Effector memory CD8-positive, alpha-beta T cell (primary cell): ENCODE measurements around the gene SCD5.

ENCODE experiments used
- ATAC-seq: fragments of 150-1000 bp; cut with Tn5 transposase; replicated peaks from 2 replicates; pipeline ENCODE4 v1.10.0; 2021; ENCODE audit warnings: mild to moderate bottlenecking, moderate library complexity
- DNase-seq, 3 experiments: peaks; one replicate each; pipeline ENCODE4 v3.0.0; 2021
- H3K27ac Mint-ChIP-seq, 2 donors: one replicate each; pipeline ENCODE4 v1.8.0; 2022; ENCODE audit warnings: mild to moderate bottlenecking in 2 of 2, mixed read lengths in 2 of 2, moderate library complexity in 2 of 2
- H3K27me3 Mint-ChIP-seq, 2 donors: one replicate each; pipeline ENCODE4 v1.8.0; 2022; ENCODE audit warnings: mixed read lengths in 2 of 2
- H3K36me3 Mint-ChIP-seq: one replicate; pipeline ENCODE4 v1.8.0; 2022; ENCODE audit warnings: mild to moderate bottlenecking, moderate library complexity, mixed read lengths; ENCODE audit not compliant: insufficient read depth
- H3K4me1 Mint-ChIP-seq, 2 donors: one replicate each; pipeline ENCODE4 v1.8.0; 2022; ENCODE audit warnings: low read depth in 2 of 2, mixed read lengths in 2 of 2
- H3K4me3 Mint-ChIP-seq, 2 donors: one replicate each; pipeline ENCODE4 v1.8.0; 2022; ENCODE audit warnings: mild to moderate bottlenecking in 2 of 2, mixed read lengths in 2 of 2, moderate library complexity in 2 of 2
- H3K9me3 Mint-ChIP-seq, 2 donors: one replicate each; pipeline ENCODE4 v1.8.0; 2022; ENCODE audit warnings: mixed read lengths in 2 of 2

SCD5 gene

DNA sequence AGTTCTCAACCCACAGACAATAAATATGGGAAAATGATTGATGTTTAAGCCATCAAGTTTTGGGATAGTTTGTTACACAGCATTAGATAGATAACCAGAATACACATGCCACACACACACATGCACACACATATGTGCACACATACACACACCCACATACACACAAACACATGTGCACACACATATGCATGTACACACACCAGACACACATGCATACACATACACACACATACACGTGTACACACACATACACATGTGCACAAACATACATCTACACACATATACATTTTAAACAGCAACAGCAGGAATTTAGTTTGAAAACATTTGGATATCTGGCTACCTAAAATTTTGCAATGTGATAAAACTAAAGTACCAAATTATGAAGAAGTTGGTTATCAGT is 194.1 kb downstream of the SCD5 start:
- H3K27ac Mint-ChIP-seq = no peak overlapping the region
- no peak for ATAC-seq
- H3K4me1 Mint-ChIP-seq = no peaks in the 10 kb centered on the region
- H3K27me3 Mint-ChIP-seq = peaks cover 17 to 53% of the 10 kb centered on the region in 2 donors
- H3K4me3 Mint-ChIP-seq = no peak overlapping the region
- H3K36me3 Mint-ChIP-seq = no peaks in the 10 kb centered on the region
- DNase-seq = no peak
- no peaks in the 10 kb centered on the region for H3K9me3 Mint-ChIP-seq

DNA sequence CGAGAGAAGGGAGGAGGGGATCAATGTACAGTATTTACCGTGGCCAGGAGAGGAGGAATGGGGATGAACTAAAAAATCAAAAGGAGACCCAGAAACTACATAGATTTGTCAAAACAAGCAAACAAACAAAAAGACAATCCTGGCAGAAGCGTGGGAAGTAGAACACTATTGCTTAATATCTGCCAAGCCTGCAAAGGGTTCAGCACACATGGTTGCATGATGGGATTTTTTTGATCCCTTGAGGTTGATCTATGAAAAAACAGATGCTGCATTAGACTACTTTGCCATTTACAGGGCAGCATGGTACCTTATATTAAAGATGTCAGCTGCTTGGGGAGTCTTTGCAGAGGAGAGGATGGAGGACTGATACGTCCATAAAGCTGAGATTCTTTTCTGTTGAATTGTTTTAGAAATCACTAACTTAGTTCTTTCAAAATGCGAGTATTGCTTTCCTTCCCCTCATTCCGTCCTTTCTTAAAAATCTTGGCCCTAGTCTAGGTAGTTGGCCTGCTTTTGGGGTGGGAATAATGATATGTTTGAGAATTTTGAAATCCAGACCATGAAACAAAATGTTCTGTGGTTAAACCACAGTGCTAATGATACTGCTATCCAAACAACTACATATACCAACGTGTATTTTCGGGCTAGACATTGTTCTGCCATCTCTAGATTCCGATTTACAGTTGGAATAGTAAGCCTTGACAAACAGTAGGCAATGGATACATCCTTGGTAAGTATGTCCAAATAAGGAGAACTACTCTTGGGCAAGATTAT is 197.2 kb downstream of the SCD5 start:
- DNase-seq (no peak), ATAC-seq (no peak)
- Mint-ChIP-seq H3K36me3 (no peaks in the 10 kb centered on the region), H3K27ac (no peak overlapping the region), H3K4me3 (no peak overlapping the region), H3K9me3 (no peaks in the 10 kb centered on the region), H3K27me3 (peaks cover 5 to 51% of the 10 kb centered on the region in 2 donors), H3K4me1 (no peaks in the 10 kb centered on the region)

DNA sequence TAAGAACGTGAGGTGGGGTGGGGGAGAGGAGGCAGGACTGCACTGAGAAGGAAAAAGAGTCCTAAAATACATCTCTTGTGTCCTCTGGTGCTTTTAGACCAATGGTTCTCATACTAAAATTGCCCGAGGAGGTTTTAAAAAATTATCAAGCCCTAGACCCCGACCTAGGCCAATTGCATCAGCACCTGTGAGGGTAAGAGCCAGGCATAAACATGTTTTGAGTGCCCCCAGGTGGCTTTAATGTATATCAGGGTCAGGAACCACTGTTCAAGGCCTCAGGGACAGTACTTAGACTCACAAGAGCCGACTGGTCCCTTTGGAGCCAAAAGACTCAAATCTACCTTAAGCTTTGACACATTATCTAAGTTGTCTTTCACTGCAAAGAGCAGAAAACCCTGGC is 199.3 kb downstream of the SCD5 start:
- Mint-ChIP-seq H3K27me3 (peaks cover 5 to 45% of the 10 kb centered on the region in 2 donors), H3K4me1 (no peaks in the 10 kb centered on the region), H3K9me3 (no peaks in the 10 kb centered on the region), H3K27ac (no peak overlapping the region), H3K4me3 (no peak overlapping the region), H3K36me3 (no peaks in the 10 kb centered on the region)
- no peak for ATAC-seq
- DNase-seq = no peak

DNA sequence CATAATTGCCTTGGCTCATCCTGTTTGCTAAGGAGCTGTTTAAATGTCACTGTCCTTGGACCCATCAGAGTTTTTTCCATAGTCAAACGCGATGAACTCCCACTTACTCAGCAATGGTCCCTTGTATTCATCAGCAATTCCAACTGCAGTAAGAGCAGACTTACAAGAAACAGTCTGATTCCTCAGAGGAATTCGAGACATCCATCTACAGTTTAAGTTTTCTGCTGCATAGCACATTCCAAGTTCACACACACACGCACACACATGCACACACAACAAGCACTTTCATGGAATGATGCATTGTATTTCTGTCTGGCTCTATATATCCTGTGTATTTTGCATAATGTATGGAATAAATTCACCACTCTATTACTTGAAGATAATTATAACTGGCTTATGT is 204.1 kb downstream of the SCD5 start:
- no peak overlapping the region for H3K4me3 Mint-ChIP-seq
- no peak for DNase-seq
- no peak overlapping the region for H3K27ac Mint-ChIP-seq
- H3K9me3 Mint-ChIP-seq = no peaks in the 10 kb centered on the region
- peaks cover 14 to 34% of the 10 kb centered on the region in 2 donors for H3K27me3 Mint-ChIP-seq
- ATAC-seq = no peak
- no peaks in the 10 kb centered on the region for H3K4me1 Mint-ChIP-seq
- no peaks in the 10 kb centered on the region for H3K36me3 Mint-ChIP-seq

- no peak overlapping the region for H3K27ac Mint-ChIP-seq
- H3K4me1 Mint-ChIP-seq = no peaks in the 10 kb centered on the region
- H3K9me3 Mint-ChIP-seq = no peaks in the 10 kb centered on the region
- ATAC-seq (no peak), DNase-seq (no peak)
- H3K4me3 Mint-ChIP-seq = no peak overlapping the region
- H3K36me3 Mint-ChIP-seq = no peaks in the 10 kb centered on the region
- H3K27me3 Mint-ChIP-seq = peaks cover 14 to 24% of the 10 kb centered on the region in 2 donors
Measured at GRCh38 chr4:82593411-82593810, 205.2 kb downstream of the SCD5 start.

- Mint-ChIP-seq H3K9me3 (no peaks in the 10 kb centered on the region), H3K36me3 (no peaks in the 10 kb centered on the region), H3K4me1 (no peaks in the 10 kb centered on the region), H3K27ac (no peak overlapping the region), H3K4me3 (no peak overlapping the region), H3K27me3 (peaks cover 14 to 17% of the 10 kb centered on the region in 2 donors)
- DNase-seq (no peak), ATAC-seq (no peak)
Measured at GRCh38 chr4:82592639-82593038, 206.0 kb downstream of the SCD5 start.

DNA sequence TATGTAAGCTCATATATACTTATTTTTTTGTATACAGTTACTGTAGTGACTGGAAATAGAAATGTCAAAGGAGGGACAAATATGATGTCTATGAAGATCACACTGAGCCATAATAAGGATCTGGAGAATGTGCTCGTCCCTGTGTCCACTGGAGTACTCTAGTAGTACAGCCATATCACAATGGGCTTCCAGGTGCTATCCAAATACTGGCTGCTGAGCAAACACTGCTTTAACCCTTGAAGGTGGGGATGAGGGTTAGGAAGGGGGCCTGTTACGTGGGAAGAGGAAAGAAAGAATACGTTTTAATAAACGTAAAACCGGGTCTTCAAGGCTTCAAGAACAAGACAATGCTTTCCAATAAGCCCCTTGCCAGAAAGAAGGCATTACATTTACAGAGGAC is 207.0 kb downstream of the SCD5 start:
- Mint-ChIP-seq H3K36me3 (no peaks in the 10 kb centered on the region), H3K27me3 (peaks cover 14 to 19% of the 10 kb centered on the region in 2 donors), H3K4me1 (no peaks in the 10 kb centered on the region), H3K9me3 (no peaks in the 10 kb centered on the region), H3K4me3 (no peak overlapping the region), H3K27ac (no peak overlapping the region)
- DNase-seq (no peak), ATAC-seq (no peak)

- Mint-ChIP-seq H3K27ac (no peak overlapping the region), H3K27me3 (peaks cover 21 to 33% of the 10 kb centered on the region in 2 donors), H3K9me3 (no peaks in the 10 kb centered on the region), H3K36me3 (no peaks in the 10 kb centered on the region), H3K4me1 (no peaks in the 10 kb centered on the region), H3K4me3 (no peak overlapping the region)
- ATAC-seq (no peak), DNase-seq (no peak)
Measured at GRCh38 chr4:82589756-82590155, 208.8 kb downstream of the SCD5 start.

DNA sequence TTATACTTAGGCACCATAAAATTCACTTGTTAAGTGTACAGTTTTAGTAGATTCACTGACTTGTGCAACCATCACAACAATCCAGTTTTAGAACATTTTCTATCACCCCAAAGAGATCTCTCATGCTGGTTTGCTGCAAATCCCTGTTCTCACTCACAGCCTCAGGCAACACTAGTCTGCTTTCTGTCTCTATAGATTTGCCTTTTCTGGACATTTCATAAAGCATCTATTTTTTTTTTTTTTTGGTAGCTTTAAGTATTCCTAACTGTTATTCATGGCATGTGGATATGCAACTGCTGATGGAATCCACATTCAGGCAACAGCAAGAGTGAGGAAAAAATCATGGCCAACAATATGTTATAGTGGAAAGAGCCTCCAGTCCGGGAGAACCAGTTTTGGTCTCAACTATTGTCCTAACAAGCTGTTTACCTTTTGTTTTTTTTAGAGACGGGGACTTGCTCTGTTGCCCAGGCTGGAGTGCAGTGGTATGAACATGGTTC is 209.8 kb downstream of the SCD5 start:
- Mint-ChIP-seq H3K27ac (no peak overlapping the region), H3K4me1 (no peaks in the 10 kb centered on the region), H3K9me3 (no peaks in the 10 kb centered on the region), H3K36me3 (no peaks in the 10 kb centered on the region), H3K27me3 (peaks cover 20 to 38% of the 10 kb centered on the region in 2 donors), H3K4me3 (no peak overlapping the region)
- no peak for DNase-seq
- no peak for ATAC-seq

GRCh38 chr4:82587826-82588540 is 210.6 kb downstream of the SCD5 start:
- no peak overlapping the region for H3K4me3 Mint-ChIP-seq
- H3K4me1 Mint-ChIP-seq = no peaks in the 10 kb centered on the region
- ATAC-seq = no peak
- no peak overlapping the region for H3K27ac Mint-ChIP-seq
- no peak for DNase-seq
- no peaks in the 10 kb centered on the region for H3K36me3 Mint-ChIP-seq
- H3K9me3 Mint-ChIP-seq = no peaks in the 10 kb centered on the region
- H3K27me3 Mint-ChIP-seq = peaks cover 14 to 40% of the 10 kb centered on the region in 2 donors

GRCh38 chr4:82585690-82586435 is 212.7 kb downstream of the SCD5 start:
- H3K4me1 Mint-ChIP-seq = no peaks in the 10 kb centered on the region
- H3K27ac Mint-ChIP-seq = no peak overlapping the region
- H3K4me3 Mint-ChIP-seq = no peak overlapping the region
- peaks cover 11 to 37% of the 10 kb centered on the region in 2 donors for H3K27me3 Mint-ChIP-seq
- no peaks in the 10 kb centered on the region for H3K9me3 Mint-ChIP-seq
- H3K36me3 Mint-ChIP-seq = no peaks in the 10 kb centered on the region
- DNase-seq (no peak), ATAC-seq (no peak)

DNA sequence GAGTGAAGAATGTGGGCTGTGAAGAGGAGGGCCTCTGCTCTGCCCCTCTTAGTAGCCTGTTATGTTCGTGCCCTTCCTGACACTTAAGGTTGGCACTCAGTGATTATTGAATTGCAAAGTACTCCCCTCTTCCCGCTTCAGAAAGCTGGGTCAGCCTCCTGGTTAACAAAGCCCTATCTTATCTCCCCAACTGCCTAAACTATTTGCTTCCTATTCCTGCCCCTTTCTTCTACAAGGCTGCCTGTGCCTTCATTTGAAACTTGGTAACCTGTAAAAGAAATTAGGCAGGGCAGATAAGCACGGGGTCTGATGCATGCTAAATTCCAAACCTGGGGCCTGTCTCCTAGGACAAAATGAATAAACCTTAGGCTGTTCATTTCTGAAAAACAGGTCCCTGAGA is 213.7 kb downstream of the SCD5 start:
- H3K4me3 Mint-ChIP-seq = no peak overlapping the region
- ATAC-seq (no peak), DNase-seq (no peak)
- no peaks in the 10 kb centered on the region for H3K4me1 Mint-ChIP-seq
- no peaks in the 10 kb centered on the region for H3K36me3 Mint-ChIP-seq
- H3K9me3 Mint-ChIP-seq = no peaks in the 10 kb centered on the region
- H3K27ac Mint-ChIP-seq = no peak overlapping the region
- peaks cover 19 to 46% of the 10 kb centered on the region in 2 donors for H3K27me3 Mint-ChIP-seq

- Mint-ChIP-seq H3K4me3 (no peak overlapping the region), H3K9me3 (no peaks in the 10 kb centered on the region), H3K27ac (no peak overlapping the region), H3K36me3 (no peaks in the 10 kb centered on the region), H3K27me3 (peaks cover 19 to 47% of the 10 kb centered on the region in 2 donors), H3K4me1 (no peaks in the 10 kb centered on the region)
- DNase-seq (no peak), ATAC-seq (no peak)
Measured at GRCh38 chr4:82583897-82584587, 214.6 kb downstream of the SCD5 start.
